Measurements from ENCODE around the gene PPP2R2C.

The PPP2R2C gene

GRCh38 chr4:6441758-6442157, 30.7 kb downstream of the PPP2R2C start:
- TF ChIP-seq CTCF (IDR thresholded peaks at IDR 0.05; ENCODE audit: control insufficient read depth, extremely low read depth, insufficient read depth) = no peak
- no peak overlapping the region for H3K4me3 ChIP-seq (ENCODE audit: low read depth, low read length)
- DNase-seq (ENCODE audit: low read depth) = no peak

GRCh38 chr4:6441202-6441582, 31.2 kb downstream of the PPP2R2C start:
- H3K4me3 ChIP-seq (ENCODE audit: low read depth, low read length) = no peak overlapping the region
- no peak for DNase-seq (ENCODE audit: low read depth)
- no peak for TF ChIP-seq CTCF (IDR thresholded peaks at IDR 0.05; ENCODE audit: control insufficient read depth, extremely low read depth, insufficient read depth)

- no peak overlapping the region for H3K4me3 ChIP-seq (ENCODE audit: low read depth, low read length)
- DNase-seq (ENCODE audit: low read depth) = no peak
- TF ChIP-seq CTCF (IDR thresholded peaks at IDR 0.05; ENCODE audit: control insufficient read depth, extremely low read depth, insufficient read depth) = no peak
These were observed 31.8 kb downstream of the PPP2R2C start for GRCh38 chr4:6440506-6441201.

- H3K4me3 ChIP-seq (ENCODE audit: low read depth, low read length) = no peak overlapping the region
- DNase-seq (ENCODE audit: low read depth) = no peak
- no peak for TF ChIP-seq CTCF (IDR thresholded peaks at IDR 0.05; ENCODE audit: control insufficient read depth, extremely low read depth, insufficient read depth)
These were observed 33.2 kb downstream of the PPP2R2C start for GRCh38 chr4:6439120-6439762.

- no peak overlapping the region for H3K4me3 ChIP-seq (ENCODE audit: low read depth, low read length)
- DNase-seq (ENCODE audit: low read depth) = no peak
- TF ChIP-seq CTCF (IDR thresholded peaks at IDR 0.05; ENCODE audit: control insufficient read depth, extremely low read depth, insufficient read depth) = no peak
These were observed 34.6 kb downstream of the PPP2R2C start for GRCh38 chr4:6437826-6438238.

GRCh38 chr4:6435010-6435409, 37.4 kb downstream of the PPP2R2C start:
- no peak for TF ChIP-seq CTCF (IDR thresholded peaks at IDR 0.05; ENCODE audit: control insufficient read depth, extremely low read depth, insufficient read depth)
- no peak overlapping the region for H3K4me3 ChIP-seq (ENCODE audit: low read depth, low read length)
- no peak for DNase-seq (ENCODE audit: low read depth)

GRCh38 chr4:6430927-6431326, 41.5 kb downstream of the PPP2R2C start:
- TF ChIP-seq CTCF (IDR thresholded peaks at IDR 0.05; ENCODE audit: control insufficient read depth, extremely low read depth, insufficient read depth) = no peak
- no peak overlapping the region for H3K4me3 ChIP-seq (ENCODE audit: low read depth, low read length)
- DNase-seq (ENCODE audit: low read depth) = no peak
